ENCODE results near the gene MYCBPAP. TPM values are rescaled to one million over a fixed set of nuclear protein-coding genes. Genes with fewer than 3 reads are reported as not detected.

Gene MYCBPAP
- total and polyA plus RNA-seq, 2 donors (not counting 3 experiments of a cell fraction or from before 2014, with no cell fraction given), result 0.40 to 0.66 TPM

- H3K9me1 ChIP-seq (replicated peaks; ENCODE audit: control insufficient read depth, extremely low read depth, insufficient read depth, low read length), result no peaks in the 10 kb centered on the region
- no peaks in the 10 kb centered on the region for H4K20me1 ChIP-seq (replicated peaks; ENCODE audit: control insufficient read depth, extremely low read depth, insufficient read depth, low read length)
- dilution Hi-C loops (cut with MboI; ENCODE audit: extremely low pct_ligation_motif_present, low sequenced_read_pairs), result no loop called here
- FAIRE-seq (no peak), DNase-seq (ENCODE audit: low read depth, low spot score) (no peak)
- H3K36me3 ChIP-seq (ENCODE audit: control insufficient read depth in 2 of 2, extremely low read depth in 1 of 2, insufficient read depth in 2 of 2, low read length in 2 of 2), result no peaks in the 10 kb centered on the region
- H3K4me2 ChIP-seq (ENCODE audit: insufficient read depth, low read length), result no peak overlapping the region
- ChIA-PET CTCF (interaction anchor here (0.9 to 1.1 kb wide), 2 partner anchors 8 to 131 kb away, joined by 3 read pairs; no protein-coding TSS in a partner anchor), POLR2A (no interaction called here)
- no peaks in the 10 kb centered on the region for H3K79me2 ChIP-seq (ENCODE audit: control insufficient read depth, insufficient read depth, low read length)
- H2AFZ ChIP-seq (ENCODE audit: low read depth, low read length), result no peak overlapping the region
- H3K9me3 ChIP-seq (replicated peaks; ENCODE audit: control insufficient read depth, insufficient read depth, low read length), result no peaks in the 10 kb centered on the region
- H3K9ac ChIP-seq (replicated peaks; ENCODE audit: extremely low read depth, insufficient read depth, low read length), result no peak overlapping the region
- H3K4me3 ChIP-seq (replicated peaks in 1 of 3; ENCODE audit: insufficient read depth in 1 of 3, low read depth in 1 of 3, low read length in 3 of 3), result no peak overlapping the region
- no peaks in the 10 kb centered on the region for H3K4me1 ChIP-seq (ENCODE audit: control insufficient read depth, extremely low read depth, insufficient read depth, low read length)
- peaks cover 0 to 2% of the 10 kb centered on the region in 2 experiments for H3K27me3 ChIP-seq (ENCODE audit: control insufficient read depth in 2 of 2, insufficient read depth in 2 of 2, low read length in 2 of 2)
- intact Hi-C loops (cut with micrococcal nuclease), result no loop called here
- no TSS peak for BruUV-seq (replicated peaks)
- no peak for TF ChIP-seq GATA2 (IDR thresholded peaks at IDR 0.05; ENCODE audit: insufficient read depth, insufficient read length, low read depth, low read length)
- no peak for TF ChIP-seq MAX (IDR thresholded peaks at IDR 0.05; ENCODE audit: insufficient read depth, insufficient read length)
- no peak for TF ChIP-seq POLR2AphosphoS5 (IDR thresholded peaks at IDR 0.05; ENCODE audit: insufficient read depth, low read depth, low read length)
- TF ChIP-seq POLR2A (IDR thresholded peaks at IDR 0.05; ENCODE audit: low read depth, low read length), result no peak
- TF ChIP-seq FOS (IDR thresholded peaks at IDR 0.05; ENCODE audit: borderline replicate concordance, insufficient read depth, low read length), result no peak
- no peak for TF ChIP-seq CTCF (IDR thresholded peaks at IDR 0.05; ENCODE audit: extremely low read depth in 1 of 2, insufficient read depth in 1 of 2, low read depth in 1 of 2, low read length in 2 of 2)
- TF ChIP-seq JUN (IDR thresholded peaks at IDR 0.05; ENCODE audit: borderline replicate concordance, insufficient read depth, insufficient read length, low read depth), result no peak
- no peak for TF ChIP-seq MYC (IDR thresholded peaks at IDR 0.05; ENCODE audit: low read depth, low read length)
- no peak for TF ChIP-seq EZH2 (IDR thresholded peaks at IDR 0.05; ENCODE audit: borderline replicate concordance, low read depth, low read length, severe bottlenecking)
- H3K27ac ChIP-seq (ENCODE audit: insufficient read depth, low read depth, low read length), result no peak overlapping the region
These were observed 12.9 kb upstream of the MYCBPAP start for GRCh38 chr17:50495217-50495823.

Measured in endothelial cell of umbilical vein (primary cell).